HEK293 (cell line): ENCODE data around the gene PROCR.

ENCODE experiments used
- CTCF ChIA-PET: fragments of 350-600 bp; formaldehyde crosslinking; extraction: SDS; loops from one replicate; lab custom pipeline; 2021; ENCODE audit warnings: antibody characterized with exemption; lab: Yijun Ruan, JAX
- POLR2A ChIA-PET: fragments of 300-600 bp; formaldehyde crosslinking; extraction: SDS; loops from one replicate; lab custom pipeline; 2020; ENCODE audit warnings: antibody characterized with exemption, inconsistent platforms; lab: Yijun Ruan, JAX
- H3K27ac ChIP-seq: fragments of 200-500 bp; sonication (Bioruptor generic); 2 replicates; pipeline ENCODE4 v1.5.1; 2014; ENCODE audit warnings: low read depth, low read length, control low read depth, inconsistent platforms; ENCODE audit errors: extremely low read depth
- H3K36me3 ChIP-seq, 2 experiments: fragments of 200-500 bp in 1 of 2; sonication (Bioruptor generic) in 1 of 2; 1 replicate in 1 of 2; 2 replicates in 1 of 2; pipeline ENCODE4 v1.5.1; 2014 to 2017; ENCODE audit warnings: inconsistent platforms in 2 of 2, low read length in 2 of 2; ENCODE audit not compliant: control insufficient read depth in 2 of 2, insufficient read depth in 1 of 2
- H3K4me1 ChIP-seq: fragments of 200-500 bp; sonication (Bioruptor generic); 2 replicates; pipeline ENCODE4 v1.5.1; 2014; ENCODE audit warnings: mild to moderate bottlenecking, low read length, inconsistent platforms; ENCODE audit not compliant: control insufficient read depth, insufficient read depth
- H3K4me3 ChIP-seq: 2 replicates; pipeline ENCODE4 v1.5.1; 2011; ENCODE audit warnings: low read depth, mild to moderate bottlenecking, control low read depth, low read length, moderate library complexity
- H3K9me3 ChIP-seq: fragments of 200-500 bp; sonication (Bioruptor generic); 2 replicates; pipeline ENCODE4 v1.5.1; 2014; ENCODE audit warnings: low read depth, low read length, inconsistent platforms; ENCODE audit not compliant: control insufficient read depth, insufficient read depth
- EGR2 ChIP-seq: fragments of 450-650 bp; formaldehyde crosslinking; IDR thresholded peaks from 2 replicates; pipeline ENCODE4 v1.5.1; 2016; ENCODE audit warnings: low read depth, missing biosample characterization, missing genetic modification characterization
- GLIS2 ChIP-seq: fragments of 450-650 bp; formaldehyde crosslinking; IDR thresholded peaks from 2 replicates; pipeline ENCODE4 v1.5.1; 2016; ENCODE audit warnings: missing biosample characterization, missing genetic modification characterization
- OSR2 ChIP-seq: fragments of 450-650 bp; formaldehyde crosslinking; IDR thresholded peaks from 2 replicates; pipeline ENCODE4 v1.5.1; 2016; ENCODE audit warnings: missing biosample characterization, missing genetic modification characterization
- PATZ1 ChIP-seq: fragments of 450-650 bp; formaldehyde crosslinking; IDR thresholded peaks from 2 replicates; pipeline ENCODE4 v1.5.1; 2016; ENCODE audit warnings: missing biosample characterization, missing genetic modification characterization
- RBAK ChIP-seq: fragments of 450-650 bp; formaldehyde crosslinking; IDR thresholded peaks from 2 replicates; pipeline ENCODE4 v1.5.1; 2016; ENCODE audit warnings: missing biosample characterization, missing genetic modification characterization
- SETDB1 ChIP-seq: IDR thresholded peaks from one replicate; pipeline ENCODE4 v1.6.1; 2017; ENCODE audit warnings: mild to moderate bottlenecking, low read length, moderate library complexity, mixed read lengths; ENCODE audit not compliant: insufficient read length
- ZBTB26 ChIP-seq: fragments of 450-650 bp; formaldehyde crosslinking; optimal IDR thresholded peaks from 2 replicates; pipeline ENCODE3; 2016; ENCODE audit warnings: missing biosample characterization, mild to moderate bottlenecking, missing genetic modification characterization
- ZNF155 ChIP-seq: fragments of 450-650 bp; formaldehyde crosslinking; IDR thresholded peaks from 2 replicates; pipeline ENCODE4 v1.5.1; 2016; ENCODE audit warnings: missing biosample characterization, missing genetic modification characterization
- ZNF174 ChIP-seq: fragments of 450-650 bp; formaldehyde crosslinking; IDR thresholded peaks from 2 replicates; pipeline ENCODE4 v1.5.0; 2017; ENCODE audit warnings: missing biosample characterization, mild to moderate bottlenecking, missing genetic modification characterization
- ZNF24 ChIP-seq: fragments of 450-650 bp; formaldehyde crosslinking; IDR thresholded peaks from 2 replicates; pipeline ENCODE4 v1.5.1; 2016; ENCODE audit warnings: missing biosample characterization, missing genetic modification characterization
- ZNF280D ChIP-seq: fragments of 450-650 bp; formaldehyde crosslinking; IDR thresholded peaks from 2 replicates; pipeline ENCODE4 v1.5.1; 2016; ENCODE audit warnings: missing biosample characterization, missing genetic modification characterization
- ZNF311 ChIP-seq: fragments of 450-650 bp; formaldehyde crosslinking; IDR thresholded peaks from 2 replicates; pipeline ENCODE4 v1.5.1; 2017; ENCODE audit warnings: missing biosample characterization, missing genetic modification characterization, borderline replicate concordance
- ZNF335 ChIP-seq: fragments of 450-650 bp; formaldehyde crosslinking; conservative IDR thresholded peaks from 2 replicates; pipeline ENCODE4 v1.5.1; 2016; ENCODE audit warnings: missing biosample characterization, missing genetic modification characterization
- ZNF37A ChIP-seq: fragments of 450-650 bp; IDR thresholded peaks from 2 replicates; pipeline ENCODE4 v1.5.1; 2018; ENCODE audit warnings: missing biosample characterization, missing genetic modification characterization
- ZNF391 ChIP-seq: fragments of 450-650 bp; formaldehyde crosslinking; IDR thresholded peaks from 2 replicates; pipeline ENCODE4 v1.5.1; 2016; ENCODE audit warnings: low read depth, missing biosample characterization, missing genetic modification characterization, borderline replicate concordance
- ZNF398 ChIP-seq: fragments of 450-650 bp; formaldehyde crosslinking; IDR thresholded peaks from 2 replicates; pipeline ENCODE4 v1.5.1; 2017; ENCODE audit warnings: missing biosample characterization, missing genetic modification characterization
- ZNF514 ChIP-seq: fragments of 450-650 bp; formaldehyde crosslinking; IDR thresholded peaks from 2 replicates; pipeline ENCODE4 v1.5.1; 2016; ENCODE audit warnings: missing biosample characterization, missing genetic modification characterization
- ZNF529 ChIP-seq: fragments of 450-650 bp; formaldehyde crosslinking; IDR thresholded peaks from 2 replicates; pipeline ENCODE4 v1.5.1; 2017; ENCODE audit warnings: missing genetic modification characterization, missing biosample characterization; ENCODE audit not compliant: insufficient replicate concordance
- ZNF596 ChIP-seq: fragments of 450-650 bp; IDR thresholded peaks from 2 replicates; pipeline ENCODE4 v1.5.0; 2018; ENCODE audit warnings: missing biosample characterization, mild to moderate bottlenecking, missing genetic modification characterization, moderate library complexity
- ZNF660 ChIP-seq: fragments of 450-650 bp; IDR thresholded peaks from 2 replicates; pipeline ENCODE4 v1.5.1; 2018; ENCODE audit warnings: missing biosample characterization, mild to moderate bottlenecking, missing genetic modification characterization
- ZNF76 ChIP-seq: fragments of 450-650 bp; formaldehyde crosslinking; IDR thresholded peaks from 2 replicates; pipeline ENCODE4; 2016; ENCODE audit warnings: low read depth, missing biosample characterization, missing genetic modification characterization, borderline replicate concordance
- ZNF830 ChIP-seq: fragments of 450-650 bp; IDR thresholded peaks from 2 replicates; pipeline ENCODE4 v1.5.0; 2018; ENCODE audit warnings: missing biosample characterization, missing genetic modification characterization, low read depth, mild to moderate bottlenecking, moderate library complexity

Gene PROCR

GRCh38 chr20:35226126-35226883 lies 54.4 kb downstream of the PROCR start, which contains the start of gene MMP24:
MMP24 (plus strand) TSS chr20:35226690; CDS start chr20:35226739, 49 bp downstream.
- CTCF ChIA-PET, result interaction anchor here (0.7 to 1.6 kb wide), 4 partner anchors 10 to 81 kb away, joined by 3 to 6 read pairs (median 4); no protein-coding TSS in a partner anchor
- Histone ChIP-seq H3K36me3 (no peaks in the 10 kb centered on the region), H3K4me1 (no peaks in the 10 kb centered on the region), H3K27ac (no peak within 1 kb of the TSS), H3K9me3 (no peaks in the 10 kb centered on the region), H3K4me3 (peak within 1 kb of the TSS; percentile 16)
- POLR2A ChIA-PET, result no interaction called here
- TF ChIP-seq GLIS2 (peak; percentile 46), ZNF596 (tag by site-specific recombination) (no peak), ZNF76 (tag by site-specific recombination) (no peak), ZNF37A (tag by site-specific recombination) (no peak), ZNF514 (tag by site-specific recombination) (no peak), PATZ1 (tag by site-specific recombination) (no peak), ZNF174 (tag by site-specific recombination) (no peak), ZNF660 (tag by site-specific recombination) (no peak), SETDB1 (no peak), ZNF335 (peak; percentile 75), OSR2 (no peak), ZNF529 (tag by site-specific recombination) (no peak), ZNF24 (tag by site-specific recombination) (no peak), ZNF280D (tag by site-specific recombination) (no peak), EGR2 (no peak), ZNF155 (tag by site-specific recombination) (no peak), ZBTB26 (tag by site-specific recombination) (peak; percentile 20), ZNF830 (no peak), ZNF391 (no peak), RBAK (tag by site-specific recombination) (no peak), ZNF311 (tag by site-specific recombination) (no peak), ZNF398 (tag by site-specific recombination) (peak; percentile 78)
